Activated CD4-positive, alpha-beta T cell treated with anti-CD3 and anti-CD28 coated beads, Interleukin-2, amount 10 ng/mL, durations not matched to agents 7 days and 5 days (primary cell): ENCODE measurements around the gene ARHGAP32. TPM values are rescaled to one million over a fixed set of nuclear protein-coding genes. Genes with fewer than 3 reads are reported as not detected.
"Not testable (repeated sequence)": the region's sequence is repeated elsewhere in the genome, so short reads cannot be mapped to it uniquely, and the experiment has no call there.

Source experiments
- CTCF ChIA-PET: fragments of 350-600 bp; sonication (Branson Sonifier 250); formaldehyde crosslinking; loops from one replicate; lab custom pipeline; 2021; ENCODE audit warnings: antibody characterized with exemption; lab: Charles Lee
- POLR2A ChIA-PET: fragments of 350-600 bp; sonication (Branson Sonifier 250); formaldehyde crosslinking; loops from one replicate; lab custom pipeline; 2021; ENCODE audit warnings: antibody characterized with exemption; lab: Charles Lee
- DNase-seq: peaks from one replicate; pipeline ENCODE4 v3.0.0-alpha.2; 2020
- H3K27ac Mint-ChIP-seq: one replicate; pipeline ENCODE4 v1.8.0; 2021; ENCODE audit warnings: mild to moderate bottlenecking, moderate library complexity, mixed read lengths
- H3K27me3 Mint-ChIP-seq: one replicate; pipeline ENCODE4 v1.8.0; 2021; ENCODE audit warnings: mixed read lengths
- H3K36me3 Mint-ChIP-seq: one replicate; pipeline ENCODE4 v1.8.0; 2021; ENCODE audit warnings: low read depth, mixed read lengths
- H3K4me1 Mint-ChIP-seq: one replicate; pipeline ENCODE4 v1.8.0; 2021; ENCODE audit warnings: mixed read lengths
- H3K4me3 Mint-ChIP-seq: one replicate; pipeline ENCODE4 v1.8.0; 2021; ENCODE audit warnings: mild to moderate bottlenecking, moderate library complexity, mixed read lengths
- H3K9me3 Mint-ChIP-seq: one replicate; pipeline ENCODE4 v1.8.0; 2021; ENCODE audit warnings: mixed read lengths
- total RNA-seq, 2 experiments: library from RNA; stranded (reverse); gene quantifications; one replicate each; pipeline ENCODE4 v1.2.3, GENCODE V29; 2021

The ARHGAP32 gene
- total RNA-seq, 2 experiments from 2014 or later, result 4.8 to 5.1 TPM

GRCh38 chr11:128927108-128927461, 265.0 kb downstream of the ARHGAP32 start:
- no peak for DNase-seq
- Mint-ChIP-seq H3K27me3 (no peaks in the 10 kb centered on the region), H3K4me3 (no peak overlapping the region), H3K27ac (no peak overlapping the region), H3K9me3 (no peaks in the 10 kb centered on the region), H3K4me1 (peaks cover 14% of the 10 kb centered on the region), H3K36me3 (no peaks in the 10 kb centered on the region)
- POLR2A ChIA-PET, result no interaction called here
- CTCF ChIA-PET, result interaction anchor here (0.8 kb wide), 1 partner anchor 42 kb away, joined by 3 read pairs; no protein-coding TSS in a partner anchor

GRCh38 chr11:128926437-128927107, 265.6 kb downstream of the ARHGAP32 start:
- POLR2A ChIA-PET, result no interaction called here
- DNase-seq, result no peak
- Mint-ChIP-seq H3K27ac (no peak overlapping the region), H3K9me3 (no peaks in the 10 kb centered on the region), H3K36me3 (no peaks in the 10 kb centered on the region), H3K4me3 (no peak overlapping the region), H3K4me1 (peaks cover 14% of the 10 kb centered on the region), H3K27me3 (no peaks in the 10 kb centered on the region)
- CTCF ChIA-PET, result interaction anchor here (0.8 kb wide), 2 partner anchors 12 to 42 kb away, joined by 3 read pairs; no protein-coding TSS in a partner anchor

GRCh38 chr11:128926000-128926399, 266.1 kb downstream of the ARHGAP32 start:
- H3K4me3 Mint-ChIP-seq, result no peak overlapping the region
- no peaks in the 10 kb centered on the region for H3K27me3 Mint-ChIP-seq
- no peak for DNase-seq
- H3K4me1 Mint-ChIP-seq, result peaks cover 14% of the 10 kb centered on the region
- no peaks in the 10 kb centered on the region for H3K36me3 Mint-ChIP-seq
- ChIA-PET CTCF (interaction anchor here (0.8 to 1.5 kb wide), 2 partner anchors 13 to 20 kb away, joined by 3 to 4 read pairs; no protein-coding TSS in a partner anchor), POLR2A (no interaction called here)
- H3K27ac Mint-ChIP-seq, result no peak overlapping the region
- no peaks in the 10 kb centered on the region for H3K9me3 Mint-ChIP-seq

GRCh38 chr11:128925250-128925600, 266.9 kb downstream of the ARHGAP32 start:
- H3K36me3 Mint-ChIP-seq, result no peaks in the 10 kb centered on the region
- H3K27ac Mint-ChIP-seq, result no peak overlapping the region
- POLR2A ChIA-PET, result no interaction called here

GRCh38 chr11:128924510-128925249, 267.4 kb downstream of the ARHGAP32 start:
- no peaks in the 10 kb centered on the region for H3K36me3 Mint-ChIP-seq
- no peak for DNase-seq
- no peaks in the 10 kb centered on the region for H3K27me3 Mint-ChIP-seq
- no peak overlapping the region for H3K4me3 Mint-ChIP-seq
- peaks cover 14% of the 10 kb centered on the region for H3K4me1 Mint-ChIP-seq
- H3K9me3 Mint-ChIP-seq, result no peaks in the 10 kb centered on the region
- POLR2A ChIA-PET, result no interaction called here
- CTCF ChIA-PET, result interaction anchor here (1.5 kb wide), 1 partner anchor 19 kb away, joined by 4 read pairs; no protein-coding TSS in a partner anchor
- no peak overlapping the region for H3K27ac Mint-ChIP-seq

More at GRCh38 chr11:128925250-128925600, 266.9 kb downstream of the ARHGAP32 start:
- Mint-ChIP-seq H3K4me1 (peaks cover 14% of the 10 kb centered on the region), H3K9me3 (no peaks in the 10 kb centered on the region), H3K27me3 (no peaks in the 10 kb centered on the region), H3K4me3 (no peak overlapping the region)
- CTCF ChIA-PET, result interaction anchor here (1.5 kb wide), 1 partner anchor 20 kb away, joined by 4 read pairs; no protein-coding TSS in a partner anchor
- no peak for DNase-seq

GRCh38 chr11:128924104-128924503, 268.0 kb downstream of the ARHGAP32 start:
- no peak overlapping the region for H3K4me3 Mint-ChIP-seq
- POLR2A ChIA-PET, result no interaction called here
- CTCF ChIA-PET, result no interaction called here
- no peaks in the 10 kb centered on the region for H3K27me3 Mint-ChIP-seq
- H3K36me3 Mint-ChIP-seq, result no peaks in the 10 kb centered on the region
- no peak for DNase-seq
- no peak overlapping the region for H3K27ac Mint-ChIP-seq
- peaks cover 12% of the 10 kb centered on the region for H3K4me1 Mint-ChIP-seq
- H3K9me3 Mint-ChIP-seq, result no peaks in the 10 kb centered on the region

- no peak overlapping the region for H3K27ac Mint-ChIP-seq
- no peaks in the 10 kb centered on the region for H3K9me3 Mint-ChIP-seq
- ChIA-PET CTCF (interaction anchor here (0.6 to 1.7 kb wide), 2 partner anchors 15 to 35 kb away, joined by 3 to 4 read pairs; no protein-coding TSS in a partner anchor), POLR2A (no interaction called here)
- DNase-seq, result no peak
- H3K4me1 Mint-ChIP-seq, result peaks cover 3% of the 10 kb centered on the region
- no peak overlapping the region for H3K4me3 Mint-ChIP-seq
- no peaks in the 10 kb centered on the region for H3K27me3 Mint-ChIP-seq
- no peaks in the 10 kb centered on the region for H3K36me3 Mint-ChIP-seq
Observed at GRCh38 chr11:128921793-128922192, 270.3 kb downstream of the ARHGAP32 start.

GRCh38 chr11:128920666-128921065, 271.5 kb downstream of the ARHGAP32 start:
- Mint-ChIP-seq H3K36me3 (no peaks in the 10 kb centered on the region), H3K9me3 (no peaks in the 10 kb centered on the region), H3K27me3 (no peaks in the 10 kb centered on the region), H3K4me3 (no peak overlapping the region), H3K27ac (no peak overlapping the region), H3K4me1 (peaks cover 3% of the 10 kb centered on the region)
- ChIA-PET POLR2A (no interaction called here), CTCF (interaction anchor here (1.7 kb wide), 1 partner anchor 14 kb away, joined by 4 read pairs; no protein-coding TSS in a partner anchor)
- DNase-seq, result no peak

GRCh38 chr11:128919635-128920034, 272.5 kb downstream of the ARHGAP32 start:
- POLR2A ChIA-PET, H3K36me3 Mint-ChIP-seq, H3K27ac Mint-ChIP-seq, H3K27me3 Mint-ChIP-seq, DNase-seq, H3K4me1 Mint-ChIP-seq, H3K4me3 Mint-ChIP-seq, H3K9me3 Mint-ChIP-seq: not testable (repeated sequence)
- CTCF ChIA-PET, result interaction anchor here (1.2 to 1.5 kb wide), 3 partner anchors 12 to 20 kb away, joined by 3 to 6 read pairs (median 3); no protein-coding TSS in a partner anchor

- H3K36me3 Mint-ChIP-seq, result no peaks in the 10 kb centered on the region
- DNase-seq, result no peak
- no peak overlapping the region for H3K27ac Mint-ChIP-seq
- ChIA-PET CTCF (interaction anchor here (1.2 to 1.5 kb wide), 3 partner anchors 11 to 21 kb away, joined by 3 to 6 read pairs (median 3); no protein-coding TSS in a partner anchor), POLR2A (no interaction called here)
- no peak overlapping the region for H3K4me3 Mint-ChIP-seq
- no peaks in the 10 kb centered on the region for H3K9me3 Mint-ChIP-seq
- H3K4me1 Mint-ChIP-seq, result peaks cover 3% of the 10 kb centered on the region
- H3K27me3 Mint-ChIP-seq, result no peaks in the 10 kb centered on the region
Observed at GRCh38 chr11:128919216-128919615, 272.9 kb downstream of the ARHGAP32 start.

- H3K9me3 Mint-ChIP-seq, result no peaks in the 10 kb centered on the region
- no peak overlapping the region for H3K4me3 Mint-ChIP-seq
- no peaks in the 10 kb centered on the region for H3K27me3 Mint-ChIP-seq
- H3K27ac Mint-ChIP-seq, result no peak overlapping the region
- DNase-seq, result no peak
- CTCF ChIA-PET, result interaction anchor here (1.5 kb wide), 1 partner anchor 31 kb away, joined by 3 read pairs; no protein-coding TSS in a partner anchor
- POLR2A ChIA-PET, result no interaction called here
- H3K4me1 Mint-ChIP-seq, result peaks cover 3% of the 10 kb centered on the region
- no peaks in the 10 kb centered on the region for H3K36me3 Mint-ChIP-seq
Observed at GRCh38 chr11:128917144-128917724, 274.9 kb downstream of the ARHGAP32 start.

GRCh38 chr11:128916681-128917080, 275.4 kb downstream of the ARHGAP32 start:
- Mint-ChIP-seq H3K27me3 (no peaks in the 10 kb centered on the region), H3K4me3 (no peak overlapping the region), H3K36me3 (no peaks in the 10 kb centered on the region), H3K4me1 (peaks cover 3% of the 10 kb centered on the region), H3K27ac (no peak overlapping the region), H3K9me3 (no peaks in the 10 kb centered on the region)
- CTCF ChIA-PET, result no interaction called here
- POLR2A ChIA-PET, result no interaction called here
- no peak for DNase-seq
